Measurements from ENCODE around the gene SLC35E2B.
"Not testable (repeated sequence)": the region's sequence is repeated elsewhere in the genome, so short reads cannot be mapped to it uniquely, and the experiment has no call there.

The SLC35E2B gene

GRCh38 chr1:1704284-1704957 lies 11.8 kb upstream of the SLC35E2B start:
- not testable (repeated sequence) for DNase-seq (ENCODE audit: low read depth in 2 of 2, low spot score in 1 of 2)

- no peak for DNase-seq (ENCODE audit: low read depth in 2 of 2, low spot score in 1 of 2)
Observed at GRCh38 chr1:1703796-1704195, 11.2 kb upstream of the SLC35E2B start.

- not testable (repeated sequence) for DNase-seq (ENCODE audit: low read depth in 2 of 2, low spot score in 1 of 2)
Observed at GRCh38 chr1:1702506-1702905, 9.9 kb upstream of the SLC35E2B start.

GRCh38 chr1:1700557-1700956 lies 8.0 kb upstream of the SLC35E2B start:
- DNase-seq (ENCODE audit: low read depth in 2 of 2, low spot score in 1 of 2): not testable (repeated sequence)

- not testable (repeated sequence) for DNase-seq (ENCODE audit: low read depth in 2 of 2, low spot score in 1 of 2)
Observed at GRCh38 chr1:1700067-1700466, 7.5 kb upstream of the SLC35E2B start.

- not testable (repeated sequence) for DNase-seq (ENCODE audit: low read depth in 2 of 2, low spot score in 1 of 2)
Observed at GRCh38 chr1:1699061-1699460, 6.5 kb upstream of the SLC35E2B start.

- DNase-seq (ENCODE audit: low read depth in 2 of 2, low spot score in 1 of 2): not testable (repeated sequence)
Observed at GRCh38 chr1:1697358-1698183, 5.0 kb upstream of the SLC35E2B start.

GRCh38 chr1:1696431-1697357 lies 4.1 kb upstream of the SLC35E2B start:
- not testable (repeated sequence) for DNase-seq (ENCODE audit: low read depth in 2 of 2, low spot score in 1 of 2)

- DNase-seq (ENCODE audit: low read depth in 2 of 2, low spot score in 1 of 2): peak; percentile 60 to 65
Observed at GRCh38 chr1:1692324-1692713, 276 bp downstream of the SLC35E2B start.

GRCh38 chr1:1691443-1691842 lies 1.2 kb downstream of the SLC35E2B start:
- DNase-seq (ENCODE audit: low read depth in 2 of 2, low spot score in 1 of 2): not testable (repeated sequence)

GRCh38 chr1:1689526-1689925 lies 3.1 kb downstream of the SLC35E2B start:
- DNase-seq (ENCODE audit: low read depth in 2 of 2, low spot score in 1 of 2): not testable (repeated sequence)

- DNase-seq (ENCODE audit: low read depth in 2 of 2, low spot score in 1 of 2): no peak
Observed at GRCh38 chr1:1687846-1688245, 4.7 kb downstream of the SLC35E2B start.

GRCh38 chr1:1684031-1684681 lies 8.4 kb downstream of the SLC35E2B start:
- no peak for DNase-seq (ENCODE audit: low read depth in 2 of 2, low spot score in 1 of 2)

GRCh38 chr1:1683104-1683905 lies 9.3 kb downstream of the SLC35E2B start:
- no peak for DNase-seq (ENCODE audit: low read depth in 2 of 2, low spot score in 1 of 2)

- no peak for DNase-seq (ENCODE audit: low read depth in 2 of 2, low spot score in 1 of 2)
Observed at GRCh38 chr1:1680912-1681273, 11.7 kb downstream of the SLC35E2B start.

GRCh38 chr1:1680031-1680911 lies 12.3 kb downstream of the SLC35E2B start:
- DNase-seq (ENCODE audit: low read depth in 2 of 2, low spot score in 1 of 2): no peak

GRCh38 chr1:1678581-1679380 lies 13.8 kb downstream of the SLC35E2B start:
- peak in 1 of 2 donors; percentile 19 for DNase-seq (ENCODE audit: low read depth in 2 of 2, low spot score in 1 of 2)
